Fibroblast of the aortic adventitia (primary cell): ENCODE results near the gene IGF2R. TPM values are rescaled to one million over a fixed set of nuclear protein-coding genes. Genes with fewer than 3 reads are reported as not detected.
"Not testable (repeated sequence)": the region's sequence is repeated elsewhere in the genome, so short reads cannot be mapped to it uniquely, and the experiment has no call there.

Source experiments
- DNase-seq: peaks from one replicate; pipeline ENCODE4 v3.0.0-alpha.2; 2010; ENCODE audit warnings: low read depth
- H3K4me3 ChIP-seq: 2 replicates; pipeline ENCODE4 v1.5.1; 2011; ENCODE audit warnings: low read depth, mild to moderate bottlenecking, control low read depth, low read length, moderate library complexity
- CTCF ChIP-seq: IDR thresholded peaks from 2 replicates; pipeline ENCODE4 v1.5.1; 2011; ENCODE audit warnings: mild to moderate bottlenecking, low read length, control low read depth, inconsistent platforms; ENCODE audit not compliant: insufficient read depth
- total RNA-seq: library from RNA; depleted of rRNA; stranded (reverse); fragments of >200 nt; gene quantifications from 2 replicates; pipeline ENCODE4 v1.2.3, GENCODE V29; 2012; ENCODE audit warnings: low replicate concordance

Gene IGF2R
- total RNA-seq, 1 donor: 112 TPM

GRCh38 chr6:160139420-160139851 is 170.6 kb downstream of the IGF2R start:
- no peak overlapping the region for H3K4me3 ChIP-seq
- TF ChIP-seq CTCF: no peak
- DNase-seq: peak; percentile 83

GRCh38 chr6:160140493-160140892 is 171.6 kb downstream of the IGF2R start:
- not testable (repeated sequence) for DNase-seq

GRCh38 chr6:160141001-160141726 is 172.3 kb downstream of the IGF2R start:
- H3K4me3 ChIP-seq: no peak overlapping the region
- TF ChIP-seq CTCF: no peak
- peak; percentile 88 for DNase-seq

More at GRCh38 chr6:160140493-160140892, 171.6 kb downstream of the IGF2R start:
- H3K4me3 ChIP-seq: not testable (repeated sequence)

GRCh38 chr6:160142115-160142715 is 173.3 kb downstream of the IGF2R start:
- H3K4me3 ChIP-seq: no peak overlapping the region
- no peak for TF ChIP-seq CTCF
- no peak for DNase-seq

GRCh38 chr6:160146454-160147145 is 177.7 kb downstream of the IGF2R start:
- TF ChIP-seq CTCF: no peak
- H3K4me3 ChIP-seq: no peak overlapping the region
- DNase-seq: no peak

GRCh38 chr6:160147146-160147536 is 178.3 kb downstream of the IGF2R start:
- no peak for DNase-seq
- TF ChIP-seq CTCF: no peak
- no peak overlapping the region for H3K4me3 ChIP-seq

GRCh38 chr6:160154471-160154870 is 185.6 kb downstream of the IGF2R start:
- no peak overlapping the region for H3K4me3 ChIP-seq
- no peak for TF ChIP-seq CTCF
- DNase-seq: no peak
